K562 (cell line): ENCODE results near the gene NOC4L. TPM values are rescaled to one million over a fixed set of nuclear protein-coding genes. Genes with fewer than 3 reads are reported as not detected.

ENCODE experiments used
- HEY1 ChIP-seq: fragments of 250-450 bp; sonication (Bioruptor Pico); IDR thresholded peaks from 2 replicates; pipeline ENCODE4 v1.5.0; 2020; ENCODE audit warnings: mild to moderate bottlenecking, moderate library complexity, borderline replicate concordance
- KDM5B ChIP-seq: fragments of 200-600 bp; sonication (generic); IDR thresholded peaks from 2 replicates; pipeline ENCODE4 v1.6.1; 2012; ENCODE audit warnings: low read depth, mild to moderate bottlenecking, moderate library complexity, low read length, control low read depth, inconsistent platforms; ENCODE audit not compliant: insufficient replicate concordance
- KLF16 ChIP-seq: IDR thresholded peaks from 2 replicates; pipeline ENCODE4 v1.6.1; 2016; ENCODE audit warnings: antibody characterized with exemption
- NBN ChIP-seq: fragments of 450-650 bp; IDR thresholded peaks from 2 replicates; pipeline ENCODE4 v1.6.1; 2016; ENCODE audit warnings: low read depth, mild to moderate bottlenecking
- NCOR1 ChIP-seq: fragments of 450-650 bp; IDR thresholded peaks from 2 replicates; pipeline ENCODE4 v1.6.1; 2016; ENCODE audit warnings: mild to moderate bottlenecking, moderate library complexity
- SNIP1 ChIP-seq: fragments of 450-650 bp; IDR thresholded peaks from 2 replicates; pipeline ENCODE4 v1.7.1; 2017; ENCODE audit warnings: low read depth, mild to moderate bottlenecking
- SREBF1 ChIP-seq: fragments of 150-350 bp; IDR thresholded peaks from 2 replicates; pipeline ENCODE4 v1.6.1; 2014; ENCODE audit warnings: antibody characterized with exemption, low read depth, low read length, borderline replicate concordance
- TAL1 ChIP-seq: fragments of 450-650 bp; IDR thresholded peaks from 2 replicates; pipeline ENCODE4 v1.6.1; 2016; ENCODE audit warnings: mild to moderate bottlenecking
- ZNF398 ChIP-seq: fragments of 250-450 bp; sonication (Bioruptor Pico); IDR thresholded peaks from 2 replicates; pipeline ENCODE4 v1.8.0; 2021; ENCODE audit warnings: moderate library complexity, mild to moderate bottlenecking, inconsistent platforms
- polyA plus RNA-seq, 8 experiments: library from polyadenylated mRNA; depleted of rRNA in 4 of 8; stranded (reverse) in 5 of 8; unstranded in 3 of 8; fragments of >200 nt; fragmentation: Nextera tagmentation in 2 of 8; fragmentation: Illumina TruSeq in 1 of 8; extraction: Ambion mirVana in 2 of 8; extraction: Trizol in 1 of 8; gene quantifications; 2 replicates each; pipeline versions ENCODE4 v1.2.1 to v1.2.3, GENCODE V29; 2011 to 2014; ENCODE audit warnings: inconsistent platforms in 1 of 8, missing spikeins in 1 of 8
- total RNA-seq, 7 experiments: library from RNA; depleted of rRNA in 6 of 7; stranded (reverse); fragments of >200 nt in 6 of 7; fragmentation: Illumina TruSeq in 2 of 7; extraction: Trizol in 2 of 7; gene quantifications; 2 replicates each; pipeline versions ENCODE4 v1.2.1 to v1.2.3, GENCODE V29; 2011 to 2021; ENCODE audit warnings: low replicate concordance in 1 of 7
- TF ChIP-seq, protein P1 (sequence below): sonication (generic); formaldehyde crosslinking; IDR thresholded peaks from 2 replicates; pipeline ENCODE4 v1.8.0; 2022; ENCODE audit warnings: mild to moderate bottlenecking, missing genetic modification reagents
- TF ChIP-seq, protein P2 (sequence below): IDR thresholded peaks from 3 replicates; pipeline ENCODE4 v1.6.1; 2011; ENCODE audit warnings: borderline replicate concordance, mild to moderate bottlenecking, moderate library complexity; ENCODE audit not compliant: insufficient read length; ENCODE audit errors: extremely low read depth
- TF ChIP-seq, protein P3 (sequence below): fragments of 150-350 bp; conservative IDR thresholded peaks from 2 replicates; pipeline ENCODE4 v1.6.1; 2014; ENCODE audit warnings: low read length

The NOC4L gene
- total and polyA plus RNA-seq, 9 of the 15 experiments (the other 6 are each of a cell fraction or from before 2014, with no cell fraction given), result 1.3 to 77.0 (median 20.0) TPM

- TF ChIP-seq, protein P1, sequence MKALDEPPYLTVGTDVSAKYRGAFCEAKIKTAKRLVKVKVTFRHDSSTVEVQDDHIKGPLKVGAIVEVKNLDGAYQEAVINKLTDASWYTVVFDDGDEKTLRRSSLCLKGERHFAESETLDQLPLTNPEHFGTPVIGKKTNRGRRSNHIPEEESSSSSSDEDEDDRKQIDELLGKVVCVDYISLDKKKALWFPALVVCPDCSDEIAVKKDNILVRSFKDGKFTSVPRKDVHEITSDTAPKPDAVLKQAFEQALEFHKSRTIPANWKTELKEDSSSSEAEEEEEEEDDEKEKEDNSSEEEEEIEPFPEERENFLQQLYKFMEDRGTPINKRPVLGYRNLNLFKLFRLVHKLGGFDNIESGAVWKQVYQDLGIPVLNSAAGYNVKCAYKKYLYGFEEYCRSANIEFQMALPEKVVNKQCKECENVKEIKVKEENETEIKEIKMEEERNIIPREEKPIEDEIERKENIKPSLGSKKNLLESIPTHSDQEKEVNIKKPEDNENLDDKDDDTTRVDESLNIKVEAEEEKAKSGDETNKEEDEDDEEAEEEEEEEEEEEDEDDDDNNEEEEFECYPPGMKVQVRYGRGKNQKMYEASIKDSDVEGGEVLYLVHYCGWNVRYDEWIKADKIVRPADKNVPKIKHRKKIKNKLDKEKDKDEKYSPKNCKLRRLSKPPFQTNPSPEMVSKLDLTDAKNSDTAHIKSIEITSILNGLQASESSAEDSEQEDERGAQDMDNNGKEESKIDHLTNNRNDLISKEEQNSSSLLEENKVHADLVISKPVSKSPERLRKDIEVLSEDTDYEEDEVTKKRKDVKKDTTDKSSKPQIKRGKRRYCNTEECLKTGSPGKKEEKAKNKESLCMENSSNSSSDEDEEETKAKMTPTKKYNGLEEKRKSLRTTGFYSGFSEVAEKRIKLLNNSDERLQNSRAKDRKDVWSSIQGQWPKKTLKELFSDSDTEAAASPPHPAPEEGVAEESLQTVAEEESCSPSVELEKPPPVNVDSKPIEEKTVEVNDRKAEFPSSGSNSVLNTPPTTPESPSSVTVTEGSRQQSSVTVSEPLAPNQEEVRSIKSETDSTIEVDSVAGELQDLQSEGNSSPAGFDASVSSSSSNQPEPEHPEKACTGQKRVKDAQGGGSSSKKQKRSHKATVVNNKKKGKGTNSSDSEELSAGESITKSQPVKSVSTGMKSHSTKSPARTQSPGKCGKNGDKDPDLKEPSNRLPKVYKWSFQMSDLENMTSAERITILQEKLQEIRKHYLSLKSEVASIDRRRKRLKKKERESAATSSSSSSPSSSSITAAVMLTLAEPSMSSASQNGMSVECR (CRISPR knock-in tag), result peak; percentile 99
- TF ChIP-seq NCOR1 (peak; percentile 37; the same call in 1 of the 2 replicates), NBN (peak; percentile 99), TAL1 (no peak), KLF16 (no peak), KDM5B (peak; percentile 88), SREBF1 (no peak), HEY1 (CRISPR knock-in tag) (no peak), ZNF398 (CRISPR knock-in tag) (no peak), SNIP1 (no peak)
- TF ChIP-seq, protein P2, sequence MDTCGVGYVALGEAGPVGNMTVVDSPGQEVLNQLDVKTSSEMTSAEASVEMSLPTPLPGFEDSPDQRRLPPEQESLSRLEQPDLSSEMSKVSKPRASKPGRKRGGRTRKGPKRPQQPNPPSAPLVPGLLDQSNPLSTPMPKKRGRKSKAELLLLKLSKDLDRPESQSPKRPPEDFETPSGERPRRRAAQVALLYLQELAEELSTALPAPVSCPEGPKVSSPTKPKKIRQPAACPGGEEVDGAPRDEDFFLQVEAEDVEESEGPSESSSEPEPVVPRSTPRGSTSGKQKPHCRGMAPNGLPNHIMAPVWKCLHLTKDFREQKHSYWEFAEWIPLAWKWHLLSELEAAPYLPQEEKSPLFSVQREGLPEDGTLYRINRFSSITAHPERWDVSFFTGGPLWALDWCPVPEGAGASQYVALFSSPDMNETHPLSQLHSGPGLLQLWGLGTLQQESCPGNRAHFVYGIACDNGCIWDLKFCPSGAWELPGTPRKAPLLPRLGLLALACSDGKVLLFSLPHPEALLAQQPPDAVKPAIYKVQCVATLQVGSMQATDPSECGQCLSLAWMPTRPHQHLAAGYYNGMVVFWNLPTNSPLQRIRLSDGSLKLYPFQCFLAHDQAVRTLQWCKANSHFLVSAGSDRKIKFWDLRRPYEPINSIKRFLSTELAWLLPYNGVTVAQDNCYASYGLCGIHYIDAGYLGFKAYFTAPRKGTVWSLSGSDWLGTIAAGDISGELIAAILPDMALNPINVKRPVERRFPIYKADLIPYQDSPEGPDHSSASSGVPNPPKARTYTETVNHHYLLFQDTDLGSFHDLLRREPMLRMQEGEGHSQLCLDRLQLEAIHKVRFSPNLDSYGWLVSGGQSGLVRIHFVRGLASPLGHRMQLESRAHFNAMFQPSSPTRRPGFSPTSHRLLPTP, result no peak
- TF ChIP-seq, protein P3, sequence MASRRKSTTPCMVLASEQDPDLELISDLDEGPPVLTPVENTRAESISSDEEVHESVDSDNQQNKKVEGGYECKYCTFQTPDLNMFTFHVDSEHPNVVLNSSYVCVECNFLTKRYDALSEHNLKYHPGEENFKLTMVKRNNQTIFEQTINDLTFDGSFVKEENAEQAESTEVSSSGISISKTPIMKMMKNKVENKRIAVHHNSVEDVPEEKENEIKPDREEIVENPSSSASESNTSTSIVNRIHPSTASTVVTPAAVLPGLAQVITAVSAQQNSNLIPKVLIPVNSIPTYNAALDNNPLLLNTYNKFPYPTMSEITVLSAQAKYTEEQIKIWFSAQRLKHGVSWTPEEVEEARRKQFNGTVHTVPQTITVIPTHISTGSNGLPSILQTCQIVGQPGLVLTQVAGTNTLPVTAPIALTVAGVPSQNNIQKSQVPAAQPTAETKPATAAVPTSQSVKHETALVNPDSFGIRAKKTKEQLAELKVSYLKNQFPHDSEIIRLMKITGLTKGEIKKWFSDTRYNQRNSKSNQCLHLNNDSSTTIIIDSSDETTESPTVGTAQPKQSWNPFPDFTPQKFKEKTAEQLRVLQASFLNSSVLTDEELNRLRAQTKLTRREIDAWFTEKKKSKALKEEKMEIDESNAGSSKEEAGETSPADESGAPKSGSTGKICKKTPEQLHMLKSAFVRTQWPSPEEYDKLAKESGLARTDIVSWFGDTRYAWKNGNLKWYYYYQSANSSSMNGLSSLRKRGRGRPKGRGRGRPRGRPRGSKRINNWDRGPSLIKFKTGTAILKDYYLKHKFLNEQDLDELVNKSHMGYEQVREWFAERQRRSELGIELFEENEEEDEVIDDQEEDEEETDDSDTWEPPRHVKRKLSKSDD, result peak; percentile 83; the same call in 1 of the 2 replicates
Observed at GRCh38 chr12:132144115-132144809, at the start of gene NOC4L, which contains the start of gene DDX51 (continued).
